ENCODE data around the gene CEACAM1.
"Not testable (repeated sequence)": the region's sequence is repeated elsewhere in the genome, so short reads cannot be mapped to it uniquely, and the experiment has no call there.

Gene CEACAM1

GRCh38 chr19:42548552-42548951, 20.3 kb upstream of the CEACAM1 start:
- no peak for DNase-seq (ENCODE audit: low read depth)

- no peak for DNase-seq (ENCODE audit: low read depth)
Observed at GRCh38 chr19:42547929-42548328, 19.6 kb upstream of the CEACAM1 start.

- no peak for DNase-seq (ENCODE audit: low read depth)
Observed at GRCh38 chr19:42546831-42547500, 18.7 kb upstream of the CEACAM1 start.

GRCh38 chr19:42544146-42544545, 15.9 kb upstream of the CEACAM1 start:
- DNase-seq (ENCODE audit: low read depth), result no peak

- DNase-seq (ENCODE audit: low read depth), result no peak
Observed at GRCh38 chr19:42542791-42543190, 14.5 kb upstream of the CEACAM1 start.

GRCh38 chr19:42540071-42540553, 11.8 kb upstream of the CEACAM1 start:
- DNase-seq (ENCODE audit: low read depth), result no peak

GRCh38 chr19:42538841-42539709, 10.8 kb upstream of the CEACAM1 start:
- no peak for DNase-seq (ENCODE audit: low read depth)

- not testable (repeated sequence) for DNase-seq (ENCODE audit: low read depth)
Observed at GRCh38 chr19:42535276-42535675, 7.0 kb upstream of the CEACAM1 start.

GRCh38 chr19:42534391-42534790, 6.1 kb upstream of the CEACAM1 start:
- DNase-seq (ENCODE audit: low read depth), result no peak

GRCh38 chr19:42532891-42533290, 4.6 kb upstream of the CEACAM1 start:
- no peak for DNase-seq (ENCODE audit: low read depth)

GRCh38 chr19:42531313-42531712, 3.0 kb upstream of the CEACAM1 start:
- DNase-seq (ENCODE audit: low read depth), result no peak

GRCh38 chr19:42529248-42529764, 1.0 kb upstream of the CEACAM1 start:
- DNase-seq (ENCODE audit: low read depth), result peak; percentile 23

- no peak for DNase-seq (ENCODE audit: low read depth)
Observed at GRCh38 chr19:42524943-42525342, 3.3 kb downstream of the CEACAM1 start.

- DNase-seq (ENCODE audit: low read depth), result no peak
Observed at GRCh38 chr19:42524250-42524649, 4.0 kb downstream of the CEACAM1 start.

- not testable (repeated sequence) for DNase-seq (ENCODE audit: low read depth)
Observed at GRCh38 chr19:42522262-42522661, 6.0 kb downstream of the CEACAM1 start.

- no peak for DNase-seq (ENCODE audit: low read depth)
Observed at GRCh38 chr19:42521346-42522030, 6.8 kb downstream of the CEACAM1 start.

- no peak for DNase-seq (ENCODE audit: low read depth)
Observed at GRCh38 chr19:42519108-42519507, 9.2 kb downstream of the CEACAM1 start.

GRCh38 chr19:42516771-42517170, 11.5 kb downstream of the CEACAM1 start:
- no peak for DNase-seq (ENCODE audit: low read depth)

- DNase-seq (ENCODE audit: low read depth), result no peak
Observed at GRCh38 chr19:42515241-42515832, 12.9 kb downstream of the CEACAM1 start.

GRCh38 chr19:42514449-42514848, 13.8 kb downstream of the CEACAM1 start:
- no peak for DNase-seq (ENCODE audit: low read depth)

GRCh38 chr19:42512743-42513304, 15.5 kb downstream of the CEACAM1 start:
- no peak for DNase-seq (ENCODE audit: low read depth)

Data from fibroblast of gingiva (primary cell).